Breast epithelium (tissue), 4 donors: ENCODE results near the gene KATNAL2. TPM values are rescaled to one million over a fixed set of nuclear protein-coding genes. Genes with fewer than 3 reads are reported as not detected.

Experiments used
- DNase-seq, 2 donors: peaks; one replicate each; pipeline ENCODE4 v3.0.0-alpha.2; 2019; ENCODE audit warnings: low spot score in 2 of 2
- H3K27ac ChIP-seq, 2 donors: fragments of 200-600 bp; sonication (generic) in 1 of 2; one replicate each; pipeline ENCODE4 v1.5.1; 2016 to 2019; ENCODE audit warnings: mild to moderate bottlenecking in 1 of 2
- H3K27me3 ChIP-seq, 2 donors: fragments of 200-600 bp; sonication (generic) in 1 of 2; one replicate each; pipeline versions ENCODE4 v1.5.1 to v1.6.0; 2017 to 2019; ENCODE audit warnings: control low read depth in 1 of 2, mild to moderate bottlenecking in 1 of 2
- H3K36me3 ChIP-seq: fragments of 200-600 bp; one replicate; pipeline ENCODE4 v1.5.1; 2019
- H3K4me1 ChIP-seq, 2 donors: fragments of 200-600 bp; sonication (generic); one replicate each; pipeline ENCODE4 v1.5.1; 2016 to 2019; ENCODE audit warnings: control low read depth in 1 of 2
- H3K4me3 ChIP-seq, 3 donors: fragments of 200-600 bp; sonication (generic); 1 replicate in 2 of 3; 2 replicates in 1 of 3; pipeline ENCODE4 v1.5.1; 2016 to 2019; ENCODE audit warnings: mild to moderate bottlenecking in 3 of 3, moderate library complexity in 2 of 3
- H3K9me3 ChIP-seq, 2 donors: fragments of 200-600 bp; sonication (generic) in 1 of 2; one replicate each; pipeline ENCODE4 v1.5.1; 2016 to 2019; ENCODE audit warnings: control low read depth in 1 of 2
- POLR2A ChIP-seq: fragments of 450-650 bp; IDR thresholded peaks from one replicate; pipeline ENCODE4 v1.6.1; 2016; ENCODE audit warnings: antibody characterized with exemption, mild to moderate bottlenecking, moderate library complexity
- POLR2AphosphoS5 ChIP-seq, 3 donors: sonication (generic); formaldehyde crosslinking; IDR thresholded peaks; one replicate each; pipeline ENCODE4 v1.6.1; 2017; ENCODE audit warnings: antibody characterized with exemption in 3 of 3
- intact Hi-C: fragments of 100-400 bp; cut with DNase I; formaldehyde crosslinking; loops from one replicate; pipeline ENCODE4 v1.15.1; 2023; ENCODE audit warnings: low total_unique reads
- total RNA-seq, 3 donors: library from RNA; depleted of rRNA; stranded (reverse); fragments of >200 nt; gene quantifications; one replicate each; pipeline ENCODE4 v1.1.0, GENCODE V29; 2016
- TF ChIP-seq, protein P1 (sequence below), 3 donors: fragments of 450-650 bp; IDR thresholded peaks; one replicate each; pipeline ENCODE4 v1.5.1; 2016 to 2017; ENCODE audit warnings: antibody characterized with exemption in 3 of 3, mild to moderate bottlenecking in 3 of 3, moderate library complexity in 3 of 3

Gene KATNAL2
- total RNA-seq, 3 donors from 2014 or later = 8.2 to 16.8 (median 9.1) TPM

DNA sequence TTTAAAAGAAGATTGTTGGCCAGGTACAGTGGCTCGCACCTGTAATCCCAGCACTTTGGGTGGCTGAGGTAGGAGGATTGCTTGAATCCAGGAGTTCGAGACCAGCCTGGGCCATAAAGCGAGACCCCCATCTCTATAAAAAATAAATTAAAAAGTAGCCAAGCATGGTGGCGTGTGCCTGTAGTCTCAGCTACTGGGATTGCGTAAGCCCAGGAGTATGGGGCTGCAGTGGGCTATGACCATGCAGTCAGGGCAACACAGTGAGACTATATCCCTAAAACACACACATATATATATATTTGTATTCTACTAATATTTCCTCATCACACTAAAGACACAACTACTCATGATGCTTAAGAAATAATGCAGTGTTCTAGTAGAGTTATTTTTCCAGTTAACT, 225.8 kb downstream of the KATNAL2 start:
- TF ChIP-seq POLR2AphosphoS5 (IDR thresholded peaks at IDR 0.05) = no peak
- no peak for TF ChIP-seq POLR2A
- TF ChIP-seq, protein P1, sequence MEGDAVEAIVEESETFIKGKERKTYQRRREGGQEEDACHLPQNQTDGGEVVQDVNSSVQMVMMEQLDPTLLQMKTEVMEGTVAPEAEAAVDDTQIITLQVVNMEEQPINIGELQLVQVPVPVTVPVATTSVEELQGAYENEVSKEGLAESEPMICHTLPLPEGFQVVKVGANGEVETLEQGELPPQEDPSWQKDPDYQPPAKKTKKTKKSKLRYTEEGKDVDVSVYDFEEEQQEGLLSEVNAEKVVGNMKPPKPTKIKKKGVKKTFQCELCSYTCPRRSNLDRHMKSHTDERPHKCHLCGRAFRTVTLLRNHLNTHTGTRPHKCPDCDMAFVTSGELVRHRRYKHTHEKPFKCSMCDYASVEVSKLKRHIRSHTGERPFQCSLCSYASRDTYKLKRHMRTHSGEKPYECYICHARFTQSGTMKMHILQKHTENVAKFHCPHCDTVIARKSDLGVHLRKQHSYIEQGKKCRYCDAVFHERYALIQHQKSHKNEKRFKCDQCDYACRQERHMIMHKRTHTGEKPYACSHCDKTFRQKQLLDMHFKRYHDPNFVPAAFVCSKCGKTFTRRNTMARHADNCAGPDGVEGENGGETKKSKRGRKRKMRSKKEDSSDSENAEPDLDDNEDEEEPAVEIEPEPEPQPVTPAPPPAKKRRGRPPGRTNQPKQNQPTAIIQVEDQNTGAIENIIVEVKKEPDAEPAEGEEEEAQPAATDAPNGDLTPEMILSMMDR (IDR thresholded peaks at IDR 0.05) = no peak
- Histone ChIP-seq H3K4me1 (no peaks in the 10 kb centered on the region), H3K27ac (no peak overlapping the region), H3K27me3 (no peaks in the 10 kb centered on the region), H3K4me3 (no peak overlapping the region), H3K36me3 (no peaks in the 10 kb centered on the region), H3K9me3 (no peaks in the 10 kb centered on the region)
- DNase-seq = no peak
- intact Hi-C loops = no loop called here

DNA sequence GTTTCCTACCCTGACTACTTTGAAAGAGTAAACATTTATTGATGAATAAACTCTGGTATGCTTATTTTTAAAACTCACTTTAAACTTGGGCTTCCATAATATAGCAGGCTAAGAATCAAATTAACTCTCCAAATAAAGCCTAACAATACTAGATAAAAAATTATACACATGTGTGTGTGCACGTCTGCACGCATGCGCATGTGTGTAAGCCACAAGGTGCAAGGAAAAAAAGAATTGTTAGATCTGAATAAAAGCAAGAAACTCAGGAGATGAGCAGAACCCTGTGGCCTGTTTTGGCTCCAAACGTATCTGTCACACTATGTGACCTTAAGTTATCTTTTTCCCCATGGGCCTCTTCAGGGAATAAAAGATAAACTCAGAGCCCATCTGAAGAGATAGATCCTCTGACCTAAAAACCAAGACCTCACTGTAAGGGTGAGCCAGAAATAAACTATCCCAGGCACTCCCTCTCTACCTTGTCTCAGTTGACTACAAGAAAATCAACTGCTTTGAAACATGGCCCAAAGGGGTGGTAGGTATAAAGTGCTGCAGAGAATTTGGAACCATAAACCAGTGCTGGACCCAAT, 226.6 kb downstream of the KATNAL2 start:
- H3K9me3 ChIP-seq = no peaks in the 10 kb centered on the region
- no peaks in the 10 kb centered on the region for H3K4me1 ChIP-seq
- no peak overlapping the region for H3K4me3 ChIP-seq
- H3K36me3 ChIP-seq = no peaks in the 10 kb centered on the region
- no peaks in the 10 kb centered on the region for H3K27me3 ChIP-seq
- DNase-seq = no peak
- TF ChIP-seq POLR2A (no peak), POLR2AphosphoS5 (IDR thresholded peaks at IDR 0.05) (no peak)
- TF ChIP-seq, protein P1 (IDR thresholded peaks at IDR 0.05) = no peak
- H3K27ac ChIP-seq = no peak overlapping the region
- intact Hi-C loops = no loop called here

DNA sequence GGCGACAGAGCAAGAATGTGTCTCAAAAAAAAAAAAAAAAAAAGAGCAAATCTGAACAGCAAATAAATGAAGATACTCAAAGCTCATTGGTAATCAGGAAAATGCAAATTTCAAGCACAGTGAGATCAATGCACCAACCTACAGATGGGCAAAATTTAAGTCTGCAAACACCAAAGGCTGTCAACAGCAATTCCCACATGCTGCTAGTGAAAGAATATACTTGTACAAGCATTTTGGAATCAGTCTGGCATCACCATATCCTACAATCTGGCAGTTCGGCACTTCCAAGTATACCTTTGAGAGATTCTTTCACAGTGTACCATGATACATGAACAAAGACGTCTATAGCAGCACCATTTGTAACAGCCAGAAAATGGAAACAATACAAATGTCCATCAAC, 228.8 kb downstream of the KATNAL2 start:
- Histone ChIP-seq H3K27ac (no peak overlapping the region), H3K9me3 (no peaks in the 10 kb centered on the region), H3K4me3 (no peak overlapping the region), H3K4me1 (no peaks in the 10 kb centered on the region), H3K36me3 (no peaks in the 10 kb centered on the region), H3K27me3 (no peaks in the 10 kb centered on the region)
- intact Hi-C loops = no loop called here
- DNase-seq = no peak
- TF ChIP-seq, protein P1 (IDR thresholded peaks at IDR 0.05) = no peak
- TF ChIP-seq POLR2AphosphoS5 (IDR thresholded peaks at IDR 0.05) = no peak
- no peak for TF ChIP-seq POLR2A

DNA sequence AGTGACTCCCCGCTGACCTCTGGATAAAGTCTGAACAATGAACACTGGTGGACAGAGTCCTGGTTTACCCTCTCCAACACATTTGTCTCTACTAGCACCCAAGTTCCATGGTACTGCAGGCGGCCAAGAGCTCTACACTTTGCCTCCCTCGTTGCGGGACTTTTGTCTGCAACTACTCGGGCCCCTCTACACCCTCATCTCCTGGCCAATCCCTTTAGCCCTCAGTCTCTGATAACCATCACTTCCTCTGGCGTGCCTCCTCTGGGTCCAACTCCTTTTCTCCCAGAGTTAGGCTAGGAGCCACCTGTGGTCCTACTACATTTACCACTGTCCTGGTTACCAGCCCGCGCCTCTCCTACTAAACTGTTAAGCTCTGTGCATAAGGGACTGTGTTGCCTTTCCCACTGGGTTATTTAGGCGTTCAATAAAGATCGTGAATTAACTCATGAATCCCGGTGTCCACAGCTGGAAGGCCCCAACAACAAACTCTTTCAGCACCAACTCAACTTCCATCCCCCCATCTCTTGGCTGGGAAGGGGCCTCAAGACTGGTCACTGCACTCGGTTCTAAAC, 232.1 kb downstream of the KATNAL2 start:
- no peak for DNase-seq
- Histone ChIP-seq H3K4me1 (no peaks in the 10 kb centered on the region), H3K9me3 (no peaks in the 10 kb centered on the region), H3K27ac (peak overlapping the region; percentile 86 to 96), H3K4me3 (peak overlapping the region; percentile 63 to 95 (median 88)), H3K36me3 (no peaks in the 10 kb centered on the region), H3K27me3 (no peaks in the 10 kb centered on the region)
- intact Hi-C loops = no loop called here
- TF ChIP-seq POLR2A (no peak), POLR2AphosphoS5 (IDR thresholded peaks at IDR 0.05) (no peak)
- TF ChIP-seq, protein P1 (IDR thresholded peaks at IDR 0.05) = no peak

DNA sequence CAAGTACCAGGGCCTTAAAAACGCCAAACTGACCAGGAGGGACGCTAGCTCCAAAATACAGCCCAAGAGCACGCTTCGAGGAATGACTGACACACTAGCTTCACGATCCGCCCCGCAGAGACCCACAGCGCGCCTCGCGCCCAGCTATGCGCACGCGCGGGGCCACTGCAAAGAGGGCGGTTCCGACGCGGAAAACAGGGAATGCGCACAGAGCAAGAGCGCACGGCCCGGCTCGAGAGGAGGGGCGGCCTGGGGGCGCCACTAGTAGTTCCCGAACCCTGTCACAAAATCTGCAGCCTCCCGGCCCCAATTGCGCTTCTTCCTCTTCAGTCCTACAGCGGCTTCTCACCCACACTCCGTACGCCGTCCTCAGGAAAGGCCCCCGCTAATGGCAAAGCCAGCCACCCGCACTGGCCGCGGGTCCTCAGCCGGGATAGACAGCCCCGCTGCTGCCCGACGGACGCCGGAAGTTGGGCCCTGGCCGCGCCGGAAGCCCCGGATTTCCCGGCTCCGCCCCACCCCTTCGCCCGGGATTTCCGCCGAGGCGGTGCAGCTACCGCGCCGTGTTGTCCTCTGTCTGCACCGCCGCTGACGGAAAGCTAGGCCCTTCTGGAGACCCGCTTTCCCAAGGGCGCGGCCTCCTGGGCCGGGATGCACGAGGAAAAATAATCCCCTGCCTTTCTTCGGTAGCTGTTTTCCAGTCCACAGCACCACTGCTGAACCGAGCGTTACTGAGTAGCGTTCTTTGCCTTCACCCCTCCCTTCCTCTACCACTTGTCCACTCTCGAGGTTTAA, 232.8 kb downstream of the KATNAL2 start, which contains the start of gene HDHD2:
Gene HDHD2, minus strand, starts transcription at position 472 of the 795 bp plus-strand sequence. CDS start 14,061 bp downstream, outside the sequence.
- Histone ChIP-seq H3K27me3 (no peaks in the 10 kb centered on the region), H3K4me3 (peak within 1 kb of the TSS; percentile 63 to 95 (median 88)), H3K36me3 (no peaks in the 10 kb centered on the region), H3K9me3 (no peaks in the 10 kb centered on the region), H3K27ac (peak within 1 kb of the TSS; percentile 86 to 96), H3K4me1 (no peaks in the 10 kb centered on the region)
- intact Hi-C loops = no loop called here
- TF ChIP-seq, protein P1 (IDR thresholded peaks at IDR 0.05) = no peak
- TF ChIP-seq POLR2A = peak; percentile 76
- TF ChIP-seq POLR2AphosphoS5 (IDR thresholded peaks at IDR 0.05) = peak; percentile 77 to 93 (median 77)
- peak; percentile 26 to 85 for DNase-seq
